Cardiac muscle cell (in vitro differentiated cells and primary cell): ENCODE measurements around the gene SSR1. TPM values are rescaled to one million over a fixed set of nuclear protein-coding genes. Genes with fewer than 3 reads are reported as not detected.
"Not testable (repeated sequence)": the region's sequence is repeated elsewhere in the genome, so short reads cannot be mapped to it uniquely, and the experiment has no call there.

Experiments
- DNase-seq, 2 donors: peaks; one replicate each; pipeline versions ENCODE4 v3.0.0 to v3.0.0-alpha.2; 2010 to 2017; ENCODE audit warnings: low read depth in 1 of 2, low spot score in 1 of 2
- H3K27ac ChIP-seq: fragments of 200-600 bp; sonication (generic); 2 replicates; pipeline ENCODE4 v1.5.1; 2016
- H3K27me3 ChIP-seq: fragments of 200-600 bp; sonication (generic); 2 replicates; pipeline ENCODE4 v1.6.0; 2016; ENCODE audit warnings: control low read depth
- H3K36me3 ChIP-seq: fragments of 200-600 bp; sonication (generic); 2 replicates; pipeline ENCODE4 v1.5.1; 2016; ENCODE audit warnings: control low read depth
- H3K4me1 ChIP-seq: fragments of 200-600 bp; sonication (generic); 2 replicates; pipeline ENCODE4 v1.8.1; 2017; ENCODE audit warnings: low read depth, mild to moderate bottlenecking, mixed run types
- H3K4me3 ChIP-seq: fragments of 200-600 bp; sonication (generic); 2 replicates; pipeline ENCODE4 v1.5.1; 2016; ENCODE audit warnings: mild to moderate bottlenecking
- H3K9me3 ChIP-seq: fragments of 200-600 bp; sonication (generic); 2 replicates; pipeline ENCODE4 v1.5.1; 2017; ENCODE audit warnings: low read depth, mild to moderate bottlenecking, control low read depth
- CTCF ChIP-seq: IDR thresholded peaks from 2 replicates; pipeline ENCODE4 v1.5.1; 2012; ENCODE audit warnings: low read depth, mild to moderate bottlenecking, low read length
- polyA plus RNA-seq: library from polyadenylated mRNA; unstranded; fragments of >200 nt; fragmentation: Nextera tagmentation; extraction: Ambion mirVana; gene quantifications from 2 replicates; pipeline ENCODE4 v1.2.1, GENCODE V29; 2016
- total RNA-seq: library from RNA; depleted of rRNA; stranded (reverse); fragments of >200 nt; gene quantifications from 2 replicates; pipeline ENCODE4 v1.2.3, GENCODE V29; 2016

The SSR1 gene
- total and polyA plus RNA-seq, 2 experiments from 2014 or later, result 26.3 to 54.5 TPM

GRCh38 chr6:7282097-7282906, 30.7 kb downstream of the SSR1 start:
- no peaks in the 10 kb centered on the region for H3K9me3 ChIP-seq
- H3K27ac ChIP-seq, result no peak overlapping the region
- DNase-seq, result no peak
- peaks cover 6% of the 10 kb centered on the region for H3K36me3 ChIP-seq
- TF ChIP-seq CTCF, result no peak
- no peaks in the 10 kb centered on the region for H3K4me1 ChIP-seq
- H3K27me3 ChIP-seq, result no peaks in the 10 kb centered on the region
- no peak overlapping the region for H3K4me3 ChIP-seq

GRCh38 chr6:7276199-7276524, 36.8 kb downstream of the SSR1 start:
- H3K36me3 ChIP-seq, result no peaks in the 10 kb centered on the region
- no peaks in the 10 kb centered on the region for H3K4me1 ChIP-seq
- no peaks in the 10 kb centered on the region for H3K27me3 ChIP-seq
- DNase-seq, result no peak
- no peak overlapping the region for H3K4me3 ChIP-seq
- H3K9me3 ChIP-seq, result no peaks in the 10 kb centered on the region
- no peak overlapping the region for H3K27ac ChIP-seq
- TF ChIP-seq CTCF, result no peak

DNA sequence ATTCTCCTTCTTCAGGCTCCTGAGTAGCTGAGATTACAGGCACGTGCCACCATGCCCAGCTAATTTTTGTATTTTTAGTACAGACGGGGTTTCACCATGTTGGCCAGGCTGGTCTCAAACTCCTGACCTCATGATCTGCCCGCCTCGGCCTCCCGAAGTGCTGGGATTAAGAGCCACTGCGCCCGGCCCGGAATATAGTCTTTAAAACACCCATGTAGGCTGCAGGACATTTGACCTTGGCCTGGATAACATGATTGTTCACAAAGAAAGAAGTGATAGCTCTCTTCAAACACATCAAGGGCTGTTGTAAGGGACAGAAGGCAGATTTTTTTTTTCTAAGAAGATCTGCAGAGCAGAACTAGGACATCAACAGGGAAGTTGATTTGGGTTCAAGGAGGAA, 38.5 kb downstream of the SSR1 start:
- not testable (repeated sequence) for H3K27ac ChIP-seq, H3K9me3 ChIP-seq, H3K4me3 ChIP-seq, H3K4me1 ChIP-seq, H3K36me3 ChIP-seq, H3K27me3 ChIP-seq, DNase-seq

DNA sequence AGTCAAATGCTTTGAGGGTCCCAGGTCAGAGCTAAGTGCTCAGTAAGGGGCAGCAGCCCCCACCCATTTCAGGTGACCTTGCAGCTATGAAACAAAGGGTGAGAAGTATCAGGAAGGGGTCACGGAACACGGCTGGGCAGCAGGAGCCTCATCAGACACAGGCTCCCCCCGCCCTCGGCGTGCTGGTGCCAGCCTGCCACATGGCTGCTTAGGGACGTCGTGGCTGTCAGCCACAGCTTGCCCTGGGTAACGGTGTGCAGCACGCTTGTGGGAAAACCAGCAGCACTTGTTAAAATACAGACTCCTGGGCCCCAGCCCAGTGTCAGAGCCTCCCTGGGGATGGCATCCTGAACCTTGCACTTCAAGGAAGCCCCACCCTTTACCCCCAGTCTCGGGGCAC, 39.3 kb downstream of the SSR1 start:
- no peak for DNase-seq
- H3K27ac ChIP-seq, result no peak overlapping the region
- H3K4me3 ChIP-seq, result no peak overlapping the region
- TF ChIP-seq CTCF, result no peak
- H3K9me3 ChIP-seq, result no peaks in the 10 kb centered on the region
- no peaks in the 10 kb centered on the region for H3K27me3 ChIP-seq
- H3K36me3 ChIP-seq, result no peaks in the 10 kb centered on the region
- H3K4me1 ChIP-seq, result no peaks in the 10 kb centered on the region

DNA sequence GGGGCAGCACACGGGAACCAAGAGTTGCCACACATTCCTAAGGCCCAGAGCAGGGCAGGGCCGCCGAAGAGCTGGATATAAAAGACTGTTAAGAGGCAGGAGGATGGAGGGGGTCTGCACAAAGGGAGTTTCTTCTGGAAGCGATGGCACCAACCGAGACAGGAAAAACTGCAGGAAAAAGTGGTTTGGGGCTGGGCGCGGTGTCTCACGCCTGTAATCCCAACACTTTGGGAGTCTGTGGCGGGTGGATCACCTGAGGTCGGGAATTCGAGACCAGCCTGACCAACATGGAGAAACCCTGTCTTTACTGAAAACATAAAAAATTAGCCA, 41.8 kb downstream of the SSR1 start:
- no peak for DNase-seq
- no peak for TF ChIP-seq CTCF
- Histone ChIP-seq H3K27me3 (no peaks in the 10 kb centered on the region), H3K4me1 (no peaks in the 10 kb centered on the region), H3K9me3 (no peaks in the 10 kb centered on the region), H3K36me3 (no peaks in the 10 kb centered on the region), H3K4me3 (no peak overlapping the region), H3K27ac (no peak overlapping the region)

DNA sequence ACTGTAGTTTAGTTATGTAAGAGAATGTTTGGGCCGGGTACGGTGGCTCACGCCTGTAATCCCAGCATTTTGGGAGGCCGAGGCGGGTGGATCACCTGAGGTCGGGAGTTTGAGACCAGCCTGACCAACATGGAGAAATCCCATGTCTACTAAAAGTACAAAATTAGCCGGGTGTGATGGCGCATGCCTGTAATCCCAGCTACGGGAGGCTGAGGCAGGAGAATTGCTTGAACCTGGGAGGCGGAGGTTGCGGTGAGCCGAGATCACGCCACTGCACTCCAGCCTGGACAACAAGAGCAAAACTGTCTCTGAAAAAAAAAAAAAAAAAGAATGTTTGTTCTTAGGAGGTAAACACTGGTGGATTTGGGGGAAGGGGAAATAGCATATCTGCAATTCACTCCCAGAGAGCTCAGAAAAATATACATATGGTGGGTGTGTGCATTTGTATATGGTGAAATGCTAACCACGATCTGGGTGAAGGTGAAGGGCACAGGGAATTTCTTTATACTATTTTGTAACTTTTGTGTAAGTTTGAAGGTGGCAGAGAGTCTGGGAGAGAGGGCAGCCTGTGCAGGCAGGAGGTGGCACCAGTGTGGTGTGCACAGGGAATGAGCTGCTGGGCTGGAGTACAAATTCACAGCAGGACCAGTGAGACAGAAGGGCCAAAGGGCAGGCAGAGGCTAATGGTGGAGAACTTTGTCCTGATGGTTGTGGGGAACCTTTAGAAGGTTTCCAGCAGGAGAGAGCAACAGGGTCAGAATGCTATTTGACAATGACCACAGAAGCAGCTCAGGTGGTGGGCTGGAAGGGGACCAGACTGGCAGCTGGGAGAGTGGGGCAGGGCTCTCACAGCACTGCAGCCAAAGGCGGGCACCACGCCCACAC, 42.4 kb downstream of the SSR1 start:
- no peak for DNase-seq
- Histone ChIP-seq H3K27ac (no peak overlapping the region), H3K27me3 (no peaks in the 10 kb centered on the region), H3K4me3 (no peak overlapping the region), H3K9me3 (no peaks in the 10 kb centered on the region), H3K4me1 (no peaks in the 10 kb centered on the region), H3K36me3 (no peaks in the 10 kb centered on the region)
- TF ChIP-seq CTCF, result no peak
